Measurements from ENCODE around the gene ANGPTL2.

ANGPTL2 gene

GRCh38 chr9:127113191-127113972 lies 9.1 kb downstream of the ANGPTL2 start:
- TF ChIP-seq SPI1 (IDR thresholded peaks at IDR 0.05; ENCODE audit: low read depth, low read length) (no peak), POU2F2 (IDR thresholded peaks at IDR 0.05; ENCODE audit: low read depth, low read length) (no peak), PAX5 (IDR thresholded peaks at IDR 0.05; ENCODE audit: insufficient read depth, low read length, severe bottlenecking) (no peak), TAF1 (IDR thresholded peaks at IDR 0.05; ENCODE audit: low read depth, low read length) (no peak), POLR2AphosphoS5 (IDR thresholded peaks at IDR 0.05; ENCODE audit: low read depth, low read length) (no peak), POLR2A (IDR thresholded peaks at IDR 0.05; ENCODE audit: low read depth, low read length) (no peak)
- DNase-seq (ENCODE audit: insufficient read length, low spot score) (no peak), FAIRE-seq (no peak)

- FAIRE-seq: no peak
- no peak for DNase-seq (ENCODE audit: insufficient read length, low spot score)
- no peak for TF ChIP-seq POU2F2 (IDR thresholded peaks at IDR 0.05; ENCODE audit: low read depth, low read length)
- no peak for TF ChIP-seq SPI1 (IDR thresholded peaks at IDR 0.05; ENCODE audit: low read depth, low read length)
- no peak for TF ChIP-seq POLR2AphosphoS5 (IDR thresholded peaks at IDR 0.05; ENCODE audit: low read depth, low read length)
- TF ChIP-seq POLR2A (IDR thresholded peaks at IDR 0.05; ENCODE audit: low read depth, low read length): no peak
- TF ChIP-seq TAF1 (IDR thresholded peaks at IDR 0.05; ENCODE audit: low read depth, low read length): no peak
- TF ChIP-seq PAX5 (IDR thresholded peaks at IDR 0.05; ENCODE audit: insufficient read depth, low read length, severe bottlenecking): no peak
Measured at GRCh38 chr9:127112735-127113161, 9.7 kb downstream of the ANGPTL2 start.

- no peak for FAIRE-seq
- DNase-seq (ENCODE audit: insufficient read length, low spot score): no peak
- TF ChIP-seq TAF1 (IDR thresholded peaks at IDR 0.05; ENCODE audit: low read depth, low read length) (no peak), POU2F2 (IDR thresholded peaks at IDR 0.05; ENCODE audit: low read depth, low read length) (no peak), PAX5 (IDR thresholded peaks at IDR 0.05; ENCODE audit: insufficient read depth, low read length, severe bottlenecking) (no peak), SPI1 (IDR thresholded peaks at IDR 0.05; ENCODE audit: low read depth, low read length) (no peak), POLR2AphosphoS5 (IDR thresholded peaks at IDR 0.05; ENCODE audit: low read depth, low read length) (no peak), POLR2A (IDR thresholded peaks at IDR 0.05; ENCODE audit: low read depth, low read length) (no peak)
Measured at GRCh38 chr9:127112056-127112455, 10.4 kb downstream of the ANGPTL2 start.

- TF ChIP-seq PAX5 (IDR thresholded peaks at IDR 0.05; ENCODE audit: insufficient read depth, low read length, severe bottlenecking) (no peak), SPI1 (IDR thresholded peaks at IDR 0.05; ENCODE audit: low read depth, low read length) (no peak), TAF1 (IDR thresholded peaks at IDR 0.05; ENCODE audit: low read depth, low read length) (no peak), POU2F2 (IDR thresholded peaks at IDR 0.05; ENCODE audit: low read depth, low read length) (no peak), POLR2A (IDR thresholded peaks at IDR 0.05; ENCODE audit: low read depth, low read length) (no peak), POLR2AphosphoS5 (IDR thresholded peaks at IDR 0.05; ENCODE audit: low read depth, low read length) (no peak)
- DNase-seq (ENCODE audit: insufficient read length, low spot score) (no peak), FAIRE-seq (no peak)
Measured at GRCh38 chr9:127109212-127109711, 13.2 kb downstream of the ANGPTL2 start.

GRCh38 chr9:127107929-127108876 lies 14.2 kb downstream of the ANGPTL2 start:
- TF ChIP-seq PAX5 (IDR thresholded peaks at IDR 0.05; ENCODE audit: insufficient read depth, low read length, severe bottlenecking) (no peak), POU2F2 (IDR thresholded peaks at IDR 0.05; ENCODE audit: low read depth, low read length) (no peak), POLR2AphosphoS5 (IDR thresholded peaks at IDR 0.05; ENCODE audit: low read depth, low read length) (no peak), POLR2A (IDR thresholded peaks at IDR 0.05; ENCODE audit: low read depth, low read length) (no peak)
- FAIRE-seq (no peak), DNase-seq (ENCODE audit: insufficient read length, low spot score) (no peak)

- no peak for FAIRE-seq
- no peak for TF ChIP-seq SPI1 (IDR thresholded peaks at IDR 0.05; ENCODE audit: low read depth, low read length)
- TF ChIP-seq PAX5 (IDR thresholded peaks at IDR 0.05; ENCODE audit: insufficient read depth, low read length, severe bottlenecking): no peak
- TF ChIP-seq POLR2AphosphoS5 (IDR thresholded peaks at IDR 0.05; ENCODE audit: low read depth, low read length): no peak
- no peak for TF ChIP-seq POU2F2 (IDR thresholded peaks at IDR 0.05; ENCODE audit: low read depth, low read length)
- no peak for TF ChIP-seq TAF1 (IDR thresholded peaks at IDR 0.05; ENCODE audit: low read depth, low read length)
- TF ChIP-seq POLR2A (IDR thresholded peaks at IDR 0.05; ENCODE audit: low read depth, low read length): no peak
Measured at GRCh38 chr9:127107171-127107928, 15.1 kb downstream of the ANGPTL2 start.

GRCh38 chr9:127106466-127106855 lies 16.0 kb downstream of the ANGPTL2 start:
- FAIRE-seq (no peak), DNase-seq (ENCODE audit: insufficient read length, low spot score) (no peak)
- TF ChIP-seq POLR2AphosphoS5 (IDR thresholded peaks at IDR 0.05; ENCODE audit: low read depth, low read length) (no peak), TAF1 (IDR thresholded peaks at IDR 0.05; ENCODE audit: low read depth, low read length) (no peak), SPI1 (IDR thresholded peaks at IDR 0.05; ENCODE audit: low read depth, low read length) (no peak), PAX5 (IDR thresholded peaks at IDR 0.05; ENCODE audit: insufficient read depth, low read length, severe bottlenecking) (no peak), POLR2A (IDR thresholded peaks at IDR 0.05; ENCODE audit: low read depth, low read length) (no peak), POU2F2 (IDR thresholded peaks at IDR 0.05; ENCODE audit: low read depth, low read length) (no peak)

More at GRCh38 chr9:127107171-127107928, 15.1 kb downstream of the ANGPTL2 start:
- no peak for DNase-seq (ENCODE audit: insufficient read length, low spot score)

- FAIRE-seq: no peak
- no peak for DNase-seq (ENCODE audit: insufficient read length, low spot score)
- TF ChIP-seq POLR2A (IDR thresholded peaks at IDR 0.05; ENCODE audit: low read depth, low read length) (no peak), POLR2AphosphoS5 (IDR thresholded peaks at IDR 0.05; ENCODE audit: low read depth, low read length) (no peak), SPI1 (IDR thresholded peaks at IDR 0.05; ENCODE audit: low read depth, low read length) (no peak)
Measured at GRCh38 chr9:127105805-127106465, 16.5 kb downstream of the ANGPTL2 start.
